Astrocyte of the spinal cord (primary cell): ENCODE data around the gene GDPD5.

Experiments used
- DNase-seq: peaks from one replicate; pipeline ENCODE4 v3.0.0; 2011; ENCODE audit warnings: low read depth, low spot score
- H3K4me3 ChIP-seq: 2 replicates; pipeline ENCODE4 v1.5.1; 2011; ENCODE audit warnings: low read depth, mild to moderate bottlenecking, low read length, moderate library complexity
- CTCF ChIP-seq: IDR thresholded peaks from 2 replicates; pipeline ENCODE4 v1.5.1; 2012; ENCODE audit warnings: low read depth, mild to moderate bottlenecking, low read length, inconsistent platforms
- in situ Hi-C: cut with HindIII; loops from 2 replicates; pipeline ENCODE4 v1.10.0; 2017; ENCODE audit warnings: low sequenced_read_pairs

Gene GDPD5

GRCh38 chr11:75449776-75450175 is 76.0 kb downstream of the GDPD5 start:
- in situ Hi-C loops: no loop called here
- no peak for TF ChIP-seq CTCF
- DNase-seq: no peak
- H3K4me3 ChIP-seq: no peak overlapping the region

GRCh38 chr11:75449271-75449670 is 76.5 kb downstream of the GDPD5 start:
- in situ Hi-C loops: no loop called here
- DNase-seq: no peak
- no peak overlapping the region for H3K4me3 ChIP-seq
- no peak for TF ChIP-seq CTCF

DNA sequence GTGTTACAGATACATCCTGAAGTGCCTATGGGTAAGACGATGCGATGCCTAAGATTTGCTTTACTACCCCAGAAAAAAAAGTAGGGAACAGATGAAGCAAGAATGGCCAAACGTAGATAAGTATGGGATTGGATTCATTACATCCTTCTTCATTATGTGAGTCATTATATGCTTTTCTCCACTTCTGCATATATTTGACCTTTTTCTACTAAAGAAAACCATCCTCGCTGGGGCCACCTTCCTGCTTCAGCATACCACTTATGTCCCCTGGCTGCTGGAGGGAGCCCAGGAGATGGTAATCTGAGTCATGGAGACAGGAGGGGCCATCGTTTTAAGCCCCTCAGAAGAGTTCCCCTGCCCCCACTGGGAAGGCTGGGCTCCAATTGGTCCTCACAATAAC is 78.3 kb downstream of the GDPD5 start:
- in situ Hi-C loops: no loop called here
- no peak for TF ChIP-seq CTCF
- no peak for DNase-seq
- H3K4me3 ChIP-seq: no peak overlapping the region

GRCh38 chr11:75445315-75445953 is 80.3 kb downstream of the GDPD5 start:
- no peak overlapping the region for H3K4me3 ChIP-seq
- in situ Hi-C loops: no loop called here
- DNase-seq: peak; percentile 40
- TF ChIP-seq CTCF: peak; percentile 93

- in situ Hi-C loops: no loop called here
- DNase-seq: no peak
- TF ChIP-seq CTCF: no peak
- H3K4me3 ChIP-seq: no peak overlapping the region
These were observed 82.7 kb downstream of the GDPD5 start for GRCh38 chr11:75443043-75443442.

DNA sequence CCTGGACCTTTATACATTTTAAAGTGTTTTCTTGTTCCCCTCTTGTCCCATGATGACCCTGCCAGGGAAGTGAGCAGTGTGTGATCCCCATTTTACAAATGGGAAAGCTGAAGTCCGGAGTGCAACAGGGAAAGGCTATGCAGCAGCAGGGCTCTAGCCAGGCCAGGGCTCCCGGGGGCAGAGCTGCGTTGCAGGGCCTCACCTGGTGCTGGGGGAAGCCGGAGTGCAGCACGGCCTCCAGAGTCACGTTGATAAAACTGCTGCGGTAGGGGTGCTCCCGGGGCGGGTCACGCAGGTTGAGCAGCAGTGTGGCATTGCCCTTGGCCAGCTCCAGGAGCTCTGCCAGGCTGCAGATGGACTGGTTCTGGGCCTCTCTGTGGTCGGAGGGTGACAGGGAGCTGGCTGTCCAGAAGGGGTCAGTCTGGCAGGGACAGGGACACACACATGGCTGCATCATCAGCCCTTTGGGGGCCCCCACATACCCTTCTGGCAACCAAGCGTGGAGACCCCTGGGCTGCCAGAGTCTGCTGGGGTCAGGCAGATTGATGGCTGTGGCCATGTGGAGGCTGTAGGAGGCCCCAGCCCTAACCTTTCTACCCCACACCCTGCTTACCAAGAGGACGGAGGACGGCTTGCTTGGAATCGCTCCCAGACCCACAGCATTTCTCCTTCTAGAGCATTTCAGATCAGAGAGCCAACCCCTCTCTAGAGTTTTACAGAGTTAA is 83.4 kb downstream of the GDPD5 start:
- no peak for DNase-seq
- in situ Hi-C loops: no loop called here
- H3K4me3 ChIP-seq: no peak overlapping the region
- no peak for TF ChIP-seq CTCF
